Lung (tissue), 12 donors: ENCODE data around the gene PILRB. TPM values are rescaled to one million over a fixed set of nuclear protein-coding genes. Genes with fewer than 3 reads are reported as not detected.

Source experiments
- ATAC-seq: fragments of 200-7000 bp; cut with Tn5 transposase; one replicate; pipeline ENCODE4 v1.9.1; 2020; ENCODE audit warnings: moderate number of reproducible peaks; ENCODE audit not compliant: insufficient read depth, low FRiP score
- DNase-seq, 3 donors: peaks; one replicate each; pipeline ENCODE4 v3.0.0-alpha.2; 2013 to 2017
- H3K27ac ChIP-seq, 2 donors: one replicate each; pipeline ENCODE4 v1.5.1; 2013; ENCODE audit warnings: mild to moderate bottlenecking in 2 of 2, moderate library complexity in 2 of 2, control low read depth in 1 of 2, inconsistent platforms in 1 of 2, low read depth in 1 of 2, low read length in 1 of 2
- H3K27me3 ChIP-seq, 3 donors: one replicate each; pipeline ENCODE4 v1.5.1; 2013; ENCODE audit warnings: low read length in 2 of 3; ENCODE audit not compliant: control insufficient read depth in 3 of 3, insufficient read depth in 3 of 3
- H3K36me3 ChIP-seq, 4 donors: one replicate each; pipeline ENCODE4 v1.5.1; 2013; ENCODE audit warnings: low read length in 4 of 4, mild to moderate bottlenecking in 1 of 4, moderate library complexity in 1 of 4; ENCODE audit not compliant: control insufficient read depth in 4 of 4, insufficient read depth in 4 of 4
- H3K4me1 ChIP-seq, 5 donors: one replicate each; pipeline ENCODE4 v1.5.1; 2013; ENCODE audit warnings: low read length in 5 of 5, mild to moderate bottlenecking in 2 of 5, moderate library complexity in 1 of 5; ENCODE audit not compliant: control insufficient read depth in 5 of 5, insufficient read depth in 5 of 5
- H3K4me3 ChIP-seq: one replicate; pipeline ENCODE4 v1.5.1; 2013; ENCODE audit warnings: mild to moderate bottlenecking, control low read depth, moderate library complexity
- H3K9ac ChIP-seq, 2 donors: one replicate each; pipeline ENCODE4 v1.5.1; 2013; ENCODE audit warnings: low read length in 2 of 2, control low read depth in 1 of 2; ENCODE audit not compliant: insufficient read depth in 1 of 2
- H3K9me3 ChIP-seq, 4 donors: one replicate each; pipeline ENCODE4 v1.5.1; 2013; ENCODE audit warnings: low read length in 3 of 4, mild to moderate bottlenecking in 1 of 4, moderate library complexity in 1 of 4; ENCODE audit not compliant: control insufficient read depth in 4 of 4, insufficient read depth in 3 of 4
- WGBS, 2 donors: extraction: QIAGEN DNeasy Blood & Tissue Kit; methylation state at CpG; one replicate each; pipeline ENCODE4 v1.1.7; 2013; 5-methylcytosine and 5-hydroxymethylcytosine counted together
- polyA plus RNA-seq, 2 donors: library from polyadenylated mRNA; stranded (reverse); fragments of 200-250 nt; gene quantifications; one replicate each; pipeline ENCODE4 v1.2.1, GENCODE V29; 2013
- total RNA-seq, 2 donors: library from RNA; depleted of rRNA in 1 of 2; stranded (reverse); fragments of >200 nt in 1 of 2; gene quantifications; one replicate each; pipeline ENCODE4 v1.2.1, GENCODE V29; 2014 to 2021
- TF ChIP-seq, protein P1 (sequence below): IDR thresholded peaks from 2 replicates; pipeline ENCODE4 v1.5.1; 2012; ENCODE audit warnings: mild to moderate bottlenecking; ENCODE audit errors: control extremely low read depth, extremely low read depth
- donor health status: control.
- donor health status: control.
- donor health status: Bipolar disorder and iron deficiency.
- donor health status: healthy.
- donor health status: DM: yes; HTN: yes; CAD: no.

PILRB gene
- total and polyA plus RNA-seq, 4 donors: 22.0 to 50.1 (median 31.2) TPM

DNA sequence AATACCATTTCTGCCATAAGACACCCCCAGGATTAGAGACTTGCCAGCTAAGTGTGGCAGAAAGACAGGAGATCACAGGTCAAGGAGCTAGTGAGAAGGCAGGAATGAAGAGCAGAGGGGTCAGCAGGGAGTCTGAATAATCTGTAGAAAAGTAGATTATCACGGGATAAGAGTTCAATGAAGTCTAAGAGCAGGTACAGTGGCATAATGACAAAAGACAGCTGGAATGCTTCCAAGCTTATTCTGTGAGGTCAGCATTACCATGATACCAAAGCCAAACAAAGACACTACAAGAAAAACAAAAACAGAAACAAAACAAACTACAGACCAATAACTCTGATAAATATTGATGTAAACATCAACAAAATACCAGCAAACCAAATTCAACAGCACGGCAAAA, 36.2 kb downstream of the PILRB start:
- no peak for DNase-seq
- TF ChIP-seq, protein P1, sequence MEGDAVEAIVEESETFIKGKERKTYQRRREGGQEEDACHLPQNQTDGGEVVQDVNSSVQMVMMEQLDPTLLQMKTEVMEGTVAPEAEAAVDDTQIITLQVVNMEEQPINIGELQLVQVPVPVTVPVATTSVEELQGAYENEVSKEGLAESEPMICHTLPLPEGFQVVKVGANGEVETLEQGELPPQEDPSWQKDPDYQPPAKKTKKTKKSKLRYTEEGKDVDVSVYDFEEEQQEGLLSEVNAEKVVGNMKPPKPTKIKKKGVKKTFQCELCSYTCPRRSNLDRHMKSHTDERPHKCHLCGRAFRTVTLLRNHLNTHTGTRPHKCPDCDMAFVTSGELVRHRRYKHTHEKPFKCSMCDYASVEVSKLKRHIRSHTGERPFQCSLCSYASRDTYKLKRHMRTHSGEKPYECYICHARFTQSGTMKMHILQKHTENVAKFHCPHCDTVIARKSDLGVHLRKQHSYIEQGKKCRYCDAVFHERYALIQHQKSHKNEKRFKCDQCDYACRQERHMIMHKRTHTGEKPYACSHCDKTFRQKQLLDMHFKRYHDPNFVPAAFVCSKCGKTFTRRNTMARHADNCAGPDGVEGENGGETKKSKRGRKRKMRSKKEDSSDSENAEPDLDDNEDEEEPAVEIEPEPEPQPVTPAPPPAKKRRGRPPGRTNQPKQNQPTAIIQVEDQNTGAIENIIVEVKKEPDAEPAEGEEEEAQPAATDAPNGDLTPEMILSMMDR: no peak
- Histone ChIP-seq H3K27me3 (peaks cover 0 to 3% (median 0%) of the 10 kb centered on the region in 3 donors), H3K9me3 (no peaks in the 10 kb centered on the region), H3K27ac (no peak overlapping the region), H3K4me1 (no peaks in the 10 kb centered on the region), H3K4me3 (no peak overlapping the region), H3K36me3 (no peaks in the 10 kb centered on the region), H3K9ac (no peak overlapping the region)
- no peak for ATAC-seq
- WGBS, 2 donors: 74 to 76% methylated on average over 2 of the region's 2 CpGs

DNA sequence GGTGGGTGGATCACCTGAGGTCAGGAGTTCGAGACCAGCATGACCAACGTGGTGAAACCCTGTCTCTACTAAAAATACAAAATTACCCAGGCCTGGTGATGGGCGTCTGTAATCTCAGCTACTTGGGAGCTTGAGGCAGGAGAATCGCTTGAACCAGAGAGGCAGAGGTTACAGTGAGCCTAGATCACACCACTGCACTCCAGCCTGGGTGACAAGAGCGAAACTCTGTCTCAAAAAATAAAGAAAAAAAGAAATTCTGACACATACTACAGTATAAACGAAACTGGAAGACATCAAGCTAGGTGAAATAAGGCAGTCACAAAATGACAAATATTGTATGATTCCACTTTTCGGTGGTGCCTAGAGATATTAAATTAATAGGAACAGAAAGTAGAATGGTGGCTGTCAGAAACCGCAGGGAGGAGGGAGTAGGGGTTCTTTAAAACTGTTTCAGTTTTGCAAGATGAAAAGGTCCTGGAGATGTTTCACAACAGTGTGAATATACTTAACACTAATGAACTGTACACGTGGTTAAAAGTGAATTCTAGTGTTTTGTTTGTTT, 38.6 kb downstream of the PILRB start:
- ATAC-seq (no peak), DNase-seq (no peak)
- Histone ChIP-seq H3K4me3 (no peak overlapping the region), H3K27ac (no peak overlapping the region), H3K9me3 (peaks cover 0 to 1% (median 0%) of the 10 kb centered on the region in 4 donors), H3K4me1 (no peaks in the 10 kb centered on the region), H3K27me3 (no peaks in the 10 kb centered on the region), H3K36me3 (no peaks in the 10 kb centered on the region), H3K9ac (no peak overlapping the region)
- 51 to 55% methylated on average over 9 of the region's 9 CpGs for WGBS, 2 donors
- TF ChIP-seq, protein P1: no peak

DNA sequence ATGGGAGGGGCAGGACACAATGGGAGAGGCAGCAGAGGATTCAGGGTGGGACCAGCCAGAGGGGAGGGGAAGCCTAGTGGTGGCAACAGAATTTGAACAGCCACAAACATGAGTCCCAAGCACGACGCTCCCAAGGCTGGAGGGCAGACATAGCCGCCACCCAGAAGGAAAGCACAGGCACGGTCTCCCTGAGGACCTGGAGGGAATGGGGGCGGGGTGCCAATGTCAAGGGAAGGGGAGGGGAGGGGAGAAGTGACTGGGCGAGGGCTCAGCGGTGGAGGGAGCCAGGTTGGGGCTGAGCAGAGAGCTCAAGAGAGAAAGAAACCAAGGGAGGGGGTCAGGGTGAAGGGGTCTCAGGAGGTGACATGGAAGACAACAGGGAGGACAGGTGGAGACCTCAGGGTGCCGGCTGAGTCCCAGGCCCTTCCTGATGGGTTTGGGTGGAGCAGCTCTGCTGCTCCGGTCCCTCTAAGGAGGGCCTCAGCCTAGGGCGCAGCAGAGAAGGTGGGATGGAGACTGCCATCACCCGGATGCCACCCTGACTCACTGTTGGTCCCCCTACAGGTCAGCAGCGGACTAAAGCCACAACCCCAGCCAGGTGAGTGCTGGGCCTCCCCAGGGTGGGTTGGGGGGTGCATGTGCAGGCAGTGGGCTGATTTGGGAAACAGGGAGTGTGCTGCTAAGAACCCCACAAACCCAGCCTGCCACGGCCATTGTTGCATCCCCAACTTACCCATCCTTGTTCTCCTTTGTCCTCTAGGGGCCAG, 39.6 kb downstream of the PILRB start:
- Histone ChIP-seq H3K9ac (no peak overlapping the region), H3K27me3 (no peaks in the 10 kb centered on the region), H3K36me3 (peaks cover 0 to 2% (median 0%) of the 10 kb centered on the region in 4 donors), H3K9me3 (peaks cover 0 to 1% (median 0%) of the 10 kb centered on the region in 4 donors), H3K27ac (no peak overlapping the region), H3K4me1 (no peaks in the 10 kb centered on the region), H3K4me3 (no peak overlapping the region)
- DNase-seq (no peak), ATAC-seq (no peak)
- TF ChIP-seq, protein P1: no peak
- WGBS, 2 donors: 56 to 67% methylated on average over 13 of the region's 13 CpGs
